ENCODE results near the gene SGF29.
"Not testable (repeated sequence)": the region's sequence is repeated elsewhere in the genome, so short reads cannot be mapped to it uniquely, and the experiment has no call there.

SGF29 gene

DNA sequence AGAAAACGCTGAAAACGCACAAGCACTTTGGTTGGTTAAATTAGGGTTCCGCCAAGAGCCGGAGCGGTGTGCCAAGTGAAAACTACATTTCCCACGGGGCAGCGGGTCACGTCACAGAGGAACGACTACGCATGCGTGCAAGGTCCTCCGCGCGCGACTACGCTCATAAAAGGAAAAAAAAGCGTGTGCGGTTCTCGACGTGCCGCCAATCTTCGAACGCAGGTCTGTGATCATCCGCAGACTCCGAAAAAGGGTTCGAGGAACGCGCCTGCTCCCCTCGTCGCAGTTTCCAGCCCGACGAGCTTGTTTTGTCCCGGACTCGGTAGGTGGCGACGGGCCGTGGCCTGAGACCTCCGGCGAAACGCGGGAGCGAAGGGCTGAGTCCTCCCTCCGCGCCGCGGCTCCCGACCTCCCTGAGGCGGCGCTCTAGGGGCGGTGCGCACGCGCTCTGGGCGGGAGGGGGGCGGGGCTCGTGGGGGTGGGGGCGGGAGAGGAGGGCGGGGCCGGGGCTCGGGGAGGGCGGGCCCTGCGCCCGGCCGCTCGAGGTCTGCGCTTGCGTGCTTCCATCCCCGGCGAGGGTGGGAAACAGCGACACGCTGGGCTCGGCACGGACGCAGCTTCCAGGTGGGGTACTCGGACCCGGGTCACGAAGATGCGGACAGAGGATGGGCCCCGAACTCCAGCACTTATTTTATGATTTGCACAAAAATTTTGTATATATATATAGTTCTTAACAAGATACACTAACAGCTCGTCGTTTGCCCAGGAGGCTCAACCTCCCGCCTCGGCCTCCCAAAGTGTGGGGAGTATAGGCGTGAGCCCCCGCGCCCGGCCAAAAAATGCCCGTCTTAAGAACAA, at the start of gene SGF29:
TSS of gene SGF29 (plus strand) at position 145 of the 858 bp plus-strand sequence. CDS start 27,150 bp downstream, outside the sequence.
- peak; percentile 89 for DNase-seq (ENCODE audit: low read depth, low spot score)

DNA sequence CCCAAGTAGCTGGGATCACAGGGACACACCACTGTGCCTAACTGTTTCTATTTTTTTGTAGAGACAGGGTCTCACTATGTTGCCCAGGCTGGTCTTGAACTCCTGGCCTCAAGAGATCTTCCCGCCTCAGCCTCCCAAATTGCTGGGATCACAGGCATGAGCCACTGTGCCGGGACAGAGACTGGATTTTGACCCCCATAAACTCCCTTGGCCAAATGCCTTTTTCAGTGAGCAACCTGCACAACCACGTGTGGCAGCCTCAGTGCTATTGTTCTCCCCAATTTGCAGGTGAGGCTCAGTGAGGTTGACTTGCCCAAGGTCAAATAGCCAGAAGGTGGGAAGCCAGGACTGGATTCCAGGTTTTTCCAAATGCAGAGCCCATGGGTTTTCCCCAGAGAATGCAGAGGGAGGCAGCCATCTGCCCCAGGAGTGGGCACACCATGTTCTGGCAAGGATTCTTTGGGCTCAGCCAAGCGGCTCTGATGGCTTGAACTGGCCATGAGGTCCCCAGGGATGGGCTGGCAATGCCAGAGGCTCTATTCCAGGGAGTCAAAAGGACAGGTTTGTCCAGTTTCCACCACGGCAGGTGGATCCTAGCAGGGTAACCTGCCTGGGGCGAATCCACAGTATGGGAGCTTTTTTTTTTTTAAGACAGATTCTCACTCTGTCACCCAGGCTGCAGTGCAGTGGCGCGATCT, 48.9 kb upstream of the SGF29 start:
- peak; percentile 83 for DNase-seq (ENCODE audit: low read depth, low spot score)

DNA sequence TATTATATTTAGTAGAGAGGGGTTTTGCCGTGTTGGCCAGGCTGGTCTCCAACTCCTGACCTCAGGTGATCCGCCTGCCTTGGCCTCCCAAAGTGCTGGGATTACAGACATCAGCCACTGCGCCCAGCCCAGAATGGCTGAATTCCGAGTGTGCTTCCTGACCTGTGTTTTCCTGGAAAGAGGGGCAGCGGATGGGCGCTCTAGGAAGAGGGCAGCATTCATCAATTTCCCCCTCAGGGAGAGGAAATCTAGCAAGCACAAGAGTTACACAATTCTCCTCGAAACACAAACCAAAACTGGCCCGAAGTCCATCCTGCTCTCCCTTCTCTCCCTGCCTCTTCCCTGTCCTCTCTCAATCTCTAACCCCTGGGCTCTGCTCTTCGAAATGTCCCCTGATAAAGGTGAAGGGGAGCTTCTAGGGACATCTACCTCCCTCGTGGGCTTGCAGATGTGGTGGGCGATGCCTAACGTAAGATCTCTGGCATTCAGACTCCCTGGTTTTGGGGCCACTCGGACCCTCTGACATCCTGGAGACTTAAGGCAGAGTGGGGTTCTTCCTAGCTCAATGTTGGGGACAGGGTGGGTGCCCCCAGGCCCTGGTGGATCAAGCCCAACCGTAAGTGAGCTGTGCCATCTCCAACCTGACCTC, 48.1 kb upstream of the SGF29 start:
- DNase-seq (ENCODE audit: low read depth, low spot score) = no peak

- peak; percentile 64 for DNase-seq (ENCODE audit: low read depth, low spot score)
Observed at GRCh38 chr16:28511031-28511430, 42.7 kb upstream of the SGF29 start.

DNA sequence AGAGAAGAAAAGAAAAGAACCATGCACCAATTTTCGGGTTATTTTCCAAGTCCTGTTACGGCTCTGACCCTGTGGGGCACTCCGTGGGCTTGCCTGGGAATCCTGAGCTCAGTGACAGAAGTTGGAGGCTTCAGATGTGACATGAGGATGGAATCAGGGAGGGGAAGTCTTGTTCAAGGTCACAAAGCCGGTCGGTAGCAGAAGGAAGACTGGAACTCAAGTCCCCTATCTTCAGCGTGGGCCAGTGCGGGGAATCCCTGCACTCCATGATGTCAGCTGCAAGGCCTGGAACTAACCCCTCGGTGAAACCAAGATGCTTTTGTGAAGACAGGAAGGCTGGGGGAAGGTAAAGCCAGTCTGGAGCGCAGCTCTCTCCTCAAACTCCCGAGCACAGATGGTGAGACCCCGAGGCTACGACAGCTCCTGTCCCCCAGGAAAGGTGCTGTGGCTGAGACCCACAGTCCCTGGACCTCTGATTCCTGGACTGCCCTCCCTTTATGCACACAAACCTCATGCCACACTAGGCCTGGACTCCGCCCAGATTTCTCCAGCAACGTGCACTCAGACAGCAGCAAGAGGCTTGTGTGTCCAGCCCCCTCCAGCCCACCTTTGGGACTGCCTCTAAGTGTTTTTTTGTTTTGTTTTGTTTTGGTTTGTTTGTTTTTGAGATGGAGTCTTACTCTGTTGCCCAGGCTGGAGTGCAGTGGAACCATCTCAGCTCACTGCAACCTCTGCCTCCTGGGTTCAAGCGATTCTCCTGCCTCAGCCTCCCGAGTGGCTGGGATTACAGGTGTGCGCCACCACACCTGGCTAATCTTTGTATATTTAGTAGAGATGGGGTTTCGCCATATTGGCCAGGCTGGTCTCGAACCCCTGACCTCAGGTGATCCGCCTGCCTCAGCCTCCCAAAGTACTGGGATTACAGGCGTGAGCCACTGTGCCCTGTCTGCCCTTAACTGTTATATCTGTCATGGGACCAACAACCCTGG, 41.6 kb upstream of the SGF29 start:
- no peak for DNase-seq (ENCODE audit: low read depth, low spot score)

DNA sequence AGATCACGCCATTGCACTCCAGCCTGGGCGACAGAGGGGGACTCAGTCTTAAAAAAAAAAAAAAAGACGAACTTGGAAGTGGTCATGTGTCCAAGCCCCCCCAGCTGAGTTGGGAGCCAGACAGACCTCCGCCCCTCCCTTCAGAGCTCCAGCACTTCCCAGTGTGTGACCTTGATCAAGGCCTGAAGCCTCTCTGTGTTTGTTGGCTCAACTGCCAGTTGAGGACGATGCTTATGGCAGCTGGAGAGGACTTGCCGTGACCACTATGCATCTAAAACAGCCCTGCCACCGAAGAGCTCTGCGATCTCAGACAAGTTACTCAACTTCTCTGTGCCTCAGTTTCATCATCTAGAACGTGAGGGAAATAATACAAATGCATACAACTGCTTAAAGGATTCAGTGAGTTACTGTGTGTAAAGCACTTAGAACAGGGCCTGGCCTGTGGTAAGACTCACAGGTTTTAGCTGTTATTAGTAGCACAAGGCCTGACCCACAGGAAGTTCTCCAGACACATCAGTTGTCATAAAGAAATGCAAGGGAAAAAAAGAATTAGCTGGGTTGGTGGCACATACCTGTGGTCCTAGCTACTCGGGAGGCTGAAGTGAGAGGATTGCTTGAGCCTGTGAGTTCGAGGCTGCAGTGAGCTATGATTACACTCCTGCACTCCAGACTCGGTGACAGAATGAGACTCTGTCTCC, 40.1 kb upstream of the SGF29 start:
- no peak for DNase-seq (ENCODE audit: low read depth, low spot score)

GRCh38 chr16:28514246-28514645, 39.5 kb upstream of the SGF29 start:
- no peak for DNase-seq (ENCODE audit: low read depth, low spot score)

DNA sequence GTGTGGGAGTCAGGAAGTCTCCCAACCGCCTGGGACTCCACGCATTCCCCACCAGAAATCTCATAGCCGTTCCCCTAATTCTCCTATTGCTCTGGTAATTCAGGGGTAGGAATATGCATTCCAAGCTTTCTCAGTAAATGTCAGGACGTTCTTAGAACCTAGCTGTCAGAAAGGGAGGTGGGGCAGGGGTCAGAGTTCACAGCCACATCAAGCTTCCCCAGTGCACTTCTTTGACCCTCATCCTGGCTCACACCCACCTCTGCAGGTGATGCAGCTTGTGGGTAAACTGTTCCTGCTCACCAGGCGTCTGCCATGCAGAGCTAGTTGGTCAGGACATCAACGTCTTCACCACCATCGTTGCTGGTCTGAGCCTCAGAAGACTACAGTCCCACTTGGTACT, 33.0 kb upstream of the SGF29 start:
- DNase-seq (ENCODE audit: low read depth, low spot score) = no peak

- DNase-seq (ENCODE audit: low read depth, low spot score) = no peak
Observed at GRCh38 chr16:28521436-28521835, 32.3 kb upstream of the SGF29 start.

- no peak for DNase-seq (ENCODE audit: low read depth, low spot score)
Observed at GRCh38 chr16:28522792-28523191, 30.9 kb upstream of the SGF29 start.

DNA sequence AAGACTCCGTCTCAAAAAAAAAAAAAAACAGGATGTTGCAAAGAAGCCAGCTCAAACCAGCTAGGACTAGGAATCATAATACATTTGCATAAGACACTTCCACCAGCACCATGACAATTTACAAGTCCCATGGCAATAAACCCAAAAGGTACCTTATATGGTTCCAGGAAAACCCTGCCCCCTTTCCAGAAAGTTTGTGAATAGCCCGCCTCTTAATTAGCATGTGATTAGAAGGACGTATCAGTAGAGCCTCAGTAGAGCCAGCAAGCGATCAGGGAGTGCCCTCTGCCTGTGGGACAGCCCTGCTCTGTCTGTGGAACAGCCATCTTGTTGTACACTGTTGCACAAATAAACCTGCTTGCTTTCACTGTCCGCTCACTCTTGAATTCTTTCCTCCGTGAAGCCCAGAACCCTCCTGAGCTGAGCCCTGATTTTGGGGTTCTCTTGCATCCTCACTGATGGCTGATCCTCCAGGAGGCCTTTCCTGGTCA, 29.0 kb upstream of the SGF29 start:
- no peak for DNase-seq (ENCODE audit: low read depth, low spot score)

DNA sequence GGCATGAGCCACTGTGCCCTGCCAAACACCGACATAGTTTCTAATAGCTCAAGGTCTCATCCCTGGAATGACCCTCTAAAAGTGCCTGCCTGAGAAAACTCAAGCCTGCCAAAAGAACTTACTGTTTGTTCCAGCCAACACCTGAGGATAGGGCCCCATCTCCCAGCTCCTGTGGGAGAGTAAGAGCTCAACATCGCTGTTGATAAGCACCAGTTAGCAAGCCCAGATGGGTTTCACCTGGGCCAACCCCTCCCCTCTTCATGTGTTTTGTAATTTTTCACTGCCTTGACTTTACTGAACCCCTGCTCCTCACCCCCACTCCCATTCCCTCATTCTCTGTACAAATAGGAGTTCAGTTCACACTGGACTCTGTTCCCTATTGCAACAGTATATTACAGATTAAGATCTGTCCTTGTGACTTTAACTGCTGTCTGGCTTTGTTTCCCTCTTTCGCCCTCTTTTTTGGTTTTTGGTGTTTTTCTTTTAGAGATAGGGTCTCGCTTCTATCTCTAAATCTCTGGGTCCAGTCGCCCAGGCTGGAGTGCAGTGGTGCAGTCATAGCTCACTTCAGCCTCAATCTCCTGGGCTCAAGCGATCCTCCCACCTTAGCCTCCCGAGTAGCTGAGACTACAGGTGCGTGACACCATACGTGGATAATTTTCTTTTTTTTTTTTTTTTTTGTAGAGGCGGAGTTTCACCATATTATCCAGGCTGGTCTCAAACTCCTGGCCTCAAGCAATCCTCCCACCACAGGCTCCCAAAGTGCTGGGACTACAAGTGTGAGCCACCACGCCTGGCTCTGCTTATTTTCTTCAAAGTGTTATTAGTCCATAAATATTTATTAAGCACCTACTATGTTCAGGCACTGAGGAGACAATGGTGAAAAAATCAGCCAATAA, 27.3 kb upstream of the SGF29 start:
- DNase-seq (ENCODE audit: low read depth, low spot score) = no peak

- DNase-seq (ENCODE audit: low read depth, low spot score) = not testable (repeated sequence)
Observed at GRCh38 chr16:28527100-28527785, 26.5 kb upstream of the SGF29 start.

DNA sequence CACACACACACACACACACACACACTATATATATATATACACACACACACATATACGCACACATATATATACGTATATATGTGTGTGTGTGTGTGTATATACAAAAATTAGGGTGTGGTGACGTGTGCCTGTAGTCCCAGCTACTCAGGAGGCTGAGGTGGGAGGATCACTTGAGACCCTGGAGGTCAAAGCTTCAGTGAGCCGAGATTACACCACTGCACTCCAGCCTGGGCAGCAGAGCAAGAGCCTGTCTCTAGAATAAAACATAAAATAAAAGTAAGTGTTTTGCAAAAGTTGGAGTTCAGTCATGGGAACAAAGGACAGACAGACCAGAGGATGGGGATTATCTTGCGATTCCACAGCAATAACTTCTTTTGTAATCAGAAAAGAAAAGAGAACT, 25.7 kb upstream of the SGF29 start:
- DNase-seq (ENCODE audit: low read depth, low spot score) = no peak

DNA sequence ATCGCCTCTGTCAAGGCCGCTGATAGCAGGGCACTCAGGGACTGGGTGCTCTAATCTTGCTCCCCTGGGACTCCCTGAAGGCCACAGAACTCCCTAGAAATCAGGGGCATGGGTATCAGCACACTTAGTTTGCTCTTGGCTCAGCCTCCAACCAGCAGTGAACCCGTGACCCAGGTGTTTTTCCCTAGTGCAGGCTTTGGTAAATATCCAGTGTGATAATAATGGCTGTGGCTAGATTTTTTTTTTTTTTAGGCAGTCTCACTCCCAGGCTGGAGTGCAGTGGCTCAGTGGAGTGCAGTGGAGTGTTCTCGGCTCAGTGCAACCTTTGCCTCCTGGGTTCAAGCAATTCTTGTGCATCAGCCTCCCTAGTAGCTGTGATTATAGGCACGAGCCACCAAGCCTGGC, 25.3 kb upstream of the SGF29 start:
- DNase-seq (ENCODE audit: low read depth, low spot score) = no peak

DNA sequence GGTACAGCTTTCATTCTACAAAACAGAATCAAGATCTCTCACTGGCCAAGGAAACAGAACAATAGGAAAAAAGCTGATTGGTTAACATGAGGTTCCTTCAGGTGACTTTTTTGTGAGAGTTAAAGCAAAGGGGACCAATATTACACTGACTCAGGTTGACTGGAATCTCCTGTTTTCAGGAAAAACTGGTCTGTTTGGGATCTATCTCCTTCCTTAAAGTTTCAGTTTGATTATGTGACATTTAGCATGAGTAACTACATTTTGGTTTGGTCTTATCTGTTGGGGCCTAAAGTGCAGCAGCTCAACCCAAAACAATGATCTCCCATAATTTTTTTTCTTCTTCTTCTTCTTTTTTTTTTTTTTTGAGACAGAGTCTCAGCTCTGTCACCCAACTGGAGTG, 24.6 kb upstream of the SGF29 start:
- no peak for DNase-seq (ENCODE audit: low read depth, low spot score)

DNA sequence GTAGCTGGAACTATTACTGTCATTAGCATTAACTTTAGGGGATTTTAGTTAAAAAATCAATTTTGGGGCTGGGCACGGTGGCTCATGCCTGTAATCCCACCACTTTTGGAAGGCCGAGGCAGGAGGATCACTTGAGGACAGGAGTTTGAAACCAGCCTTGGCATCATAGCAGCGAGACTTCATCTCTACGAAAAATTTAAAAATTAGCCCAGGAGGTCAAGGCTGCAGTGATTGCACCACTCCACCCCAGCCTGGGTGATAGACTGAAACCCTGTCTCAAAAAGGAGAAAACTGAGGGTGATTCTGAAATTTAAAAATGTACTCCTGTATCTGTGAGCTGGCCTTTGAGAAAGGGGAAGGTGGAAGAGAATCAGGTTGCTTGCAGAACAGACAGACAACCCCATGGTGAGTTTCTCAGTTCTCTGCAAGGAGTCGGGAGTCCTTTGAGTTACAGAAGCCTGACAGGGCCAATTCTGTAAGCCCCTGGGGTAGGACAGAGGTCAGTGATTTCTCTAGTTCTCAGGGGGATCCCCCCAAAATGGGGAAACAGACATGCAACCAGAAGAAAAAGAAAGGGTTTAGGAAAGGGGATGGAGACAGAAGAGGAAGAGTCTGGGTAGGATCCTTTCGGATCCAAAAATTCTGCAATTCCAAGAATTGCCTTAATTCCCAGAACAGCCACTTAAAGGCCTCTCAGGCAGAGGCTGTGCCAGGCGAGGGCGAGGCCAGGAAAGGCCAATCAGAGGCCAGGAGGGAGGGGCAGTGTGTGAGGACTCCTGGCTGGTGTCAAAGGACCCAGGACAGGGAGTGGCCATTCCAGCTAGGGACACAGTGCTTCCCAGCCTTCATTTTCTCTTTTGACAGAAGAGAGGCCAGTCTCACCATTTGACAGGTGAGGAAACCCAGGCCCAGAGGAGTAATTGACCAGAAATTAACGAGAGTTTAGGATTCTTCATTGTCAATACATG, 21.7 kb upstream of the SGF29 start:
- DNase-seq (ENCODE audit: low read depth, low spot score) = peak; percentile 88

All from ELF-1 (cell line).